GM12878 (cell line): ENCODE measurements around the gene CCSER1. TPM values are rescaled to one million over a fixed set of nuclear protein-coding genes. Genes with fewer than 3 reads are reported as not detected.

Source experiments
- ATAC-seq: fragments of 200-7000 bp; cut with Tn5 transposase; 3 replicates; pipeline ENCODE4 v1.9.1; 2020; ENCODE audit warnings: mild to moderate bottlenecking, moderate library complexity
- BruUV-seq: library from RNA; stranded (reverse); fragments of 400-500 nt; replicated peaks from 2 replicates; lab custom pipeline; 2021; lab: Mats Ljungman, UMichigan
- CTCF ChIA-PET: fragments of 300-600 bp; sonication (Branson Sonifier 250); formaldehyde crosslinking; extraction: SDS; loops from one replicate; lab custom pipeline; 2021; ENCODE audit warnings: inconsistent platforms; lab: Yijun Ruan, JAX
- POLR2A ChIA-PET: fragments of 350-600 bp; formaldehyde crosslinking; extraction: SDS; loops from one replicate; lab custom pipeline; 2021; ENCODE audit warnings: inconsistent platforms; lab: Charles Lee
- RAD21 ChIA-PET: fragments of 300-600 bp; sonication (Branson Sonifier 250); formaldehyde crosslinking; loops from one replicate; lab custom pipeline; 2023; ENCODE audit warnings: antibody characterized with exemption; ENCODE audit not compliant: unreplicated experiment; lab: Charles Lee
- SMC1A ChIA-PET: fragments of 300-600 bp; sonication (Branson Sonifier 250); formaldehyde crosslinking; loops from one replicate; lab custom pipeline; 2023; ENCODE audit not compliant: unreplicated experiment, uncharacterized antibody; lab: Charles Lee
- DNase-seq: peaks from one replicate; pipeline ENCODE4 v3.0.0-alpha.2; 2011; ENCODE audit warnings: low read depth, low spot score
- FAIRE-seq: peaks from 3 replicates; lab custom pipeline; 2011; peaks lifted over from hg19 to GRCh38; lab: Jason Lieb, UNC
- H2AFZ ChIP-seq: 2 replicates; pipeline ENCODE4 v1.6.0; 2011; ENCODE audit warnings: low read depth, low read length, control low read depth; ENCODE audit not compliant: control insufficient read depth
- H3K27ac ChIP-seq: 2 replicates; pipeline ENCODE4 v1.5.1; 2011; ENCODE audit warnings: control low read depth; ENCODE audit not compliant: control insufficient read depth, insufficient read depth
- H3K27me3 ChIP-seq, 2 experiments: replicated peaks in 1 of 2; 2 replicates each; pipeline versions ENCODE4 v1.6.0 to v1.6.1; 2011; ENCODE audit warnings: low read length in 1 of 2; ENCODE audit not compliant: control insufficient read depth in 2 of 2, insufficient read depth in 2 of 2
- H3K36me3 ChIP-seq, 2 experiments: 2 replicates each; pipeline ENCODE4 v1.5.1; 2011; ENCODE audit warnings: low read length in 1 of 2; ENCODE audit not compliant: control insufficient read depth in 2 of 2, insufficient read depth in 2 of 2
- H3K4me1 ChIP-seq: 2 replicates; pipeline ENCODE4 v1.6.1; 2011; ENCODE audit warnings: mild to moderate bottlenecking, low read length, moderate library complexity, mixed read lengths; ENCODE audit not compliant: control insufficient read depth, insufficient read depth
- H3K4me2 ChIP-seq: 2 replicates; pipeline ENCODE4 v1.6.0; 2011; ENCODE audit warnings: control low read depth; ENCODE audit not compliant: control insufficient read depth, insufficient read depth
- H3K4me3 ChIP-seq: fragments of 200-600 bp; sonication (generic); 2 replicates; pipeline ENCODE4 v1.5.1; 2016
- H3K79me2 ChIP-seq: 2 replicates; pipeline ENCODE4 v1.6.0; 2011; ENCODE audit warnings: low read length; ENCODE audit not compliant: control insufficient read depth, insufficient read depth
- H3K9ac ChIP-seq: 2 replicates; pipeline ENCODE4 v1.8.0; 2011; ENCODE audit warnings: low read length, control low read depth, mixed read lengths; ENCODE audit not compliant: control insufficient read depth, insufficient read depth
- H3K9me3 ChIP-seq: replicated peaks from 3 replicates; pipeline ENCODE4 v1.5.1; 2011; ENCODE audit warnings: mild to moderate bottlenecking, low read length; ENCODE audit not compliant: control insufficient read depth, insufficient read depth
- H4K20me1 ChIP-seq: 2 replicates; pipeline ENCODE4 v1.6.0; 2011; ENCODE audit not compliant: control insufficient read depth, insufficient read depth
- EGR1 ChIP-seq, 2 experiments: IDR thresholded peaks; 1 replicate in 1 of 2; 2 replicates in 1 of 2; pipeline ENCODE4 v1.6.1; 2011 to 2012; ENCODE audit warnings: low read depth in 2 of 2, low read length in 2 of 2, borderline replicate concordance in 1 of 2, mild to moderate bottlenecking in 1 of 2, moderate library complexity in 1 of 2
- EZH2 ChIP-seq: IDR thresholded peaks from 2 replicates; pipeline ENCODE4 v1.6.1; 2012; ENCODE audit warnings: low read depth, mild to moderate bottlenecking, control low read depth, inconsistent platforms, low read length, borderline replicate concordance; ENCODE audit not compliant: control insufficient read depth
- MEF2A ChIP-seq: IDR thresholded peaks from 2 replicates; pipeline ENCODE4 v1.6.1; 2011; ENCODE audit warnings: low read depth, mild to moderate bottlenecking, low read length, moderate library complexity; ENCODE audit not compliant: insufficient read depth
- RAD21 ChIP-seq: IDR thresholded peaks from 2 replicates; pipeline ENCODE4 v1.6.1; 2011; ENCODE audit warnings: mild to moderate bottlenecking, low read depth, low read length, moderate library complexity; ENCODE audit not compliant: insufficient read depth
- ZBED1 ChIP-seq: IDR thresholded peaks from 2 replicates; pipeline ENCODE4 v1.6.1; 2016; ENCODE audit warnings: borderline replicate concordance
- WGBS: methylation state at CpG from one replicate; pipeline ENCODE4 v1.1.6; 2016; ENCODE audit warnings: low lambda C conversion rate; ENCODE audit not compliant: insufficient replicate concordance, insufficient coverage; ENCODE audit errors: missing lambda C conversion rate; 5-methylcytosine and 5-hydroxymethylcytosine counted together
- in situ Hi-C: fragments of 300-500 bp; cut with MboI; formaldehyde crosslinking; loops from 9 replicates; pipeline ENCODE4 v1.14.3; 2018; ENCODE audit warnings: mixed read lengths
- intact Hi-C: fragments of 100-400 bp; cut with micrococcal nuclease; formaldehyde crosslinking; loops from one replicate; pipeline ENCODE4 v1.14.2; 2022; ENCODE audit not compliant: unreplicated experiment
- polyA plus RNA-seq, 11 experiments: library from polyadenylated mRNA; depleted of rRNA in 4 of 11; unstranded in 6 of 11; stranded (reverse) in 5 of 11; fragments of >200 nt; fragmentation: Nextera tagmentation in 4 of 11; fragmentation: Illumina TruSeq in 1 of 11; extraction: Ambion mirVana in 4 of 11; extraction: Trizol in 1 of 11; gene quantifications; 1 replicate in 1 of 11; 2 replicates in 10 of 11; pipeline versions ENCODE4 v1.2.1 to v1.2.3, GENCODE V29; 2011 to 2016; ENCODE audit warnings: inconsistent platforms in 2 of 11, missing spikeins in 2 of 11, low read depth in 1 of 11
- total RNA-seq, 4 experiments: library from RNA; depleted of rRNA in 3 of 4; stranded (reverse); fragments of >200 nt in 3 of 4; fragmentation: Illumina TruSeq in 1 of 4; extraction: Trizol in 1 of 4; gene quantifications; 2 replicates each; pipeline versions ENCODE4 v1.2.1 to v1.2.3, GENCODE V29; 2013 to 2021
- TF ChIP-seq, protein P1 (sequence below): fragments of 450-650 bp; formaldehyde crosslinking; IDR thresholded peaks from 2 replicates; pipeline ENCODE4 v1.5.0; 2022; ENCODE audit warnings: mild to moderate bottlenecking, missing genetic modification characterization

Gene CCSER1
- total and polyA plus RNA-seq, 10 of the 15 experiments (the other 5 are each of a cell fraction or from before 2014, with no cell fraction given): 0.22 to 2.7 (median 1.0) TPM

DNA sequence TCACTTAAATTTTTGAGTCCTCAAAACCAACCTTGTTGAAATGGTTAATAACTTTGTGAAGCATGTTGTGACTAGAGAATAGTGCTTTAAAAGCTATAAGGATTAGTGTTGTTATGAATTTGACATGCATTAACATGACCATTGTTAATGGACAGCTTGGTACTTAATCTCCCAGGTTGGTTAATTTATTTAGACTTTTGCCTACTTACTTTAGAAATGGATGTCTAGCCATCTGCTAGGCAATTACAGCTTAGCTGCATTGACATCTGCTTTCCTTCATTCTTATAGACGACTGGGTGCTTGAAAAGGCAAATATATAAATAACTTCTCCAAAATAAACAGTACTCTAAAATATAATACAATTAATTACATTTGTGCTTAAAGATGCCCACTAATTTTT lies 368.0 kb downstream of the CCSER1 start:
- ChIA-PET CTCF (no interaction called here), POLR2A (no interaction called here), RAD21 (no interaction called here), SMC1A (no interaction called here)
- no peaks in the 10 kb centered on the region for H3K9me3 ChIP-seq
- in situ Hi-C loops (no loop called here), intact Hi-C loops (no loop called here)
- 7% methylated on average over 1 of the region's 1 CpG for WGBS
- no peak overlapping the region for H3K4me2 ChIP-seq
- no peak overlapping the region for H3K27ac ChIP-seq
- H3K79me2 ChIP-seq: no peaks in the 10 kb centered on the region
- no peak overlapping the region for H3K9ac ChIP-seq
- H3K4me1 ChIP-seq: no peaks in the 10 kb centered on the region
- ATAC-seq: no peak
- no peak overlapping the region for H2AFZ ChIP-seq
- H3K36me3 ChIP-seq: no peaks in the 10 kb centered on the region
- H3K4me3 ChIP-seq: no peak overlapping the region
- TF ChIP-seq, protein P1, sequence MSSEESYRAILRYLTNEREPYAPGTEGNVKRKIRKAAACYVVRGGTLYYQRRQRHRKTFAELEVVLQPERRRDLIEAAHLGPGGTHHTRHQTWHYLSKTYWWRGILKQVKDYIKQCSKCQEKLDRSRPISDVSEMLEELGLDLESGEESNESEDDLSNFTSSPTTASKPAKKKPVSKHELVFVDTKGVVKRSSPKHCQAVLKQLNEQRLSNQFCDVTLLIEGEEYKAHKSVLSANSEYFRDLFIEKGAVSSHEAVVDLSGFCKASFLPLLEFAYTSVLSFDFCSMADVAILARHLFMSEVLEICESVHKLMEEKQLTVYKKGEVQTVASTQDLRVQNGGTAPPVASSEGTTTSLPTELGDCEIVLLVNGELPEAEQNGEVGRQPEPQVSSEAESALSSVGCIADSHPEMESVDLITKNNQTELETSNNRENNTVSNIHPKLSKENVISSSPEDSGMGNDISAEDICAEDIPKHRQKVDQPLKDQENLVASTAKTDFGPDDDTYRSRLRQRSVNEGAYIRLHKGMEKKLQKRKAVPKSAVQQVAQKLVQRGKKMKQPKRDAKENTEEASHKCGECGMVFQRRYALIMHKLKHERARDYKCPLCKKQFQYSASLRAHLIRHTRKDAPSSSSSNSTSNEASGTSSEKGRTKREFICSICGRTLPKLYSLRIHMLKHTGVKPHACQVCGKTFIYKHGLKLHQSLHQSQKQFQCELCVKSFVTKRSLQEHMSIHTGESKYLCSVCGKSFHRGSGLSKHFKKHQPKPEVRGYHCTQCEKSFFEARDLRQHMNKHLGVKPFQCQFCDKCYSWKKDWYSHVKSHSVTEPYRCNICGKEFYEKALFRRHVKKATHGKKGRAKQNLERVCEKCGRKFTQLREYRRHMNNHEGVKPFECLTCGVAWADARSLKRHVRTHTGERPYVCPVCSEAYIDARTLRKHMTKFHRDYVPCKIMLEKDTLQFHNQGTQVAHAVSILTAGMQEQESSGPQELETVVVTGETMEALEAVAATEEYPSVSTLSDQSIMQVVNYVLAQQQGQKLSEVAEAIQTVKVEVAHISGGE (CRISPR knock-in tag): no peak
- no peak for DNase-seq
- no TSS peak for BruUV-seq
- H3K27me3 ChIP-seq: no peaks in the 10 kb centered on the region
- no peaks in the 10 kb centered on the region for H4K20me1 ChIP-seq
- no peak for FAIRE-seq

DNA sequence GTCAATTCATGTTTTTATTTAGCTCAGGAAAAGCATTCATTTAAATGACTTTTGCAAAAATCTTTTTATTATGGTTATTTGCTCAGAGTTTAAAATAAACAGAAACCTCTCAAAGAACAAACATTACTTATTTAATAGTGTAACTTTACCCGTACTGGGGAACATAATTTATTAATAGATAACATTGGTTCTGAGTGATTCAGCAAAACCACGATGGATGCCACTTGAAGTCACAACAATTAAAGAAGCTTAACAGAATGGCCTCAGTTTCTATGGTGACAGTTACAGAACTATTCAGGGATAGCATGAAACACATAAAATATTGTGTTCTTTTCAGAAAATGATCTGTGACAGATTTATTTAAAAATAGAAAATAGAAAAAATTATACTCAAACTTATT lies 368.7 kb downstream of the CCSER1 start:
- Histone ChIP-seq H3K27me3 (no peaks in the 10 kb centered on the region), H3K4me2 (no peak overlapping the region), H3K27ac (no peak overlapping the region), H3K9ac (no peak overlapping the region), H3K36me3 (no peaks in the 10 kb centered on the region), H3K9me3 (no peaks in the 10 kb centered on the region), H3K4me3 (no peak overlapping the region), H2AFZ (no peak overlapping the region), H3K79me2 (no peaks in the 10 kb centered on the region), H4K20me1 (no peaks in the 10 kb centered on the region), H3K4me1 (no peaks in the 10 kb centered on the region)
- BruUV-seq: no TSS peak
- WGBS: 13% methylated on average over 2 of the region's 2 CpGs
- TF ChIP-seq RAD21 (no peak), MEF2A (no peak), ZBED1 (no peak), EZH2 (no peak), EGR1 (IDR thresholded peaks at IDR 0.05; ENCODE audit: borderline replicate concordance in 1 of 2, low read depth in 2 of 2, low read length in 2 of 2) (no peak)
- in situ Hi-C loops (no loop called here), intact Hi-C loops (no loop called here)
- RAD21 ChIA-PET: no interaction called here
- FAIRE-seq (no peak), ATAC-seq (no peak), DNase-seq (no peak)
- POLR2A ChIA-PET: no interaction called here
- SMC1A ChIA-PET: no interaction called here
- CTCF ChIA-PET: no interaction called here
